IMR-90 (cell line): ENCODE results near the gene GNG5. TPM values are rescaled to one million over a fixed set of nuclear protein-coding genes. Genes with fewer than 3 reads are reported as not detected.

Source experiments
- ATAC-seq: fragments of 200-7000 bp; cut with Tn5 transposase; 2 replicates; pipeline ENCODE4 v1.9.1; 2020; ENCODE audit warnings: low read depth, mild to moderate bottlenecking, moderate library complexity
- BruUV-seq: library from RNA; stranded (reverse); fragments of 400-500 nt; replicated peaks from 2 replicates; lab custom pipeline; 2021; lab: Mats Ljungman, UMichigan
- CTCF ChIA-PET: fragments of 300-600 bp; formaldehyde crosslinking; extraction: SDS; loops from one replicate; lab custom pipeline; 2021; ENCODE audit warnings: antibody characterized with exemption; lab: Yijun Ruan, JAX
- POLR2A ChIA-PET: fragments of 300-600 bp; sonication (Branson Sonifier 250); formaldehyde crosslinking; loops from one replicate; lab custom pipeline; 2022; ENCODE audit warnings: antibody characterized with exemption; ENCODE audit not compliant: unreplicated experiment; lab: Charles Lee
- DNase-seq: peaks from one replicate; pipeline ENCODE4 v3.0.0; 2013
- H2AFZ ChIP-seq: replicated peaks from 2 replicates; pipeline ENCODE3; 2013; ENCODE audit warnings: low read length, mild to moderate bottlenecking; ENCODE audit not compliant: poor library complexity
- H2AK5ac ChIP-seq: 2 replicates; pipeline ENCODE4 v1.6.1; 2013; ENCODE audit warnings: low read depth, low read length, inconsistent platforms
- H2AK9ac ChIP-seq: replicated peaks from 2 replicates; pipeline ENCODE3; 2013; ENCODE audit warnings: mild to moderate bottlenecking, low read depth, low read length, moderate library complexity; ENCODE audit not compliant: poor library complexity
- H2BK120ac ChIP-seq: 2 replicates; pipeline ENCODE4 v1.6.1; 2013; ENCODE audit warnings: low read depth, low read length, inconsistent platforms
- H2BK15ac ChIP-seq: 3 replicates; pipeline ENCODE4 v1.6.1; 2013; ENCODE audit warnings: low read depth, low read length, inconsistent platforms
- H2BK20ac ChIP-seq: 2 replicates; pipeline ENCODE4 v1.6.1; 2013; ENCODE audit warnings: low read depth, mild to moderate bottlenecking, inconsistent platforms, low read length, moderate library complexity
- H2BK5ac ChIP-seq: 2 replicates; pipeline ENCODE4 v1.6.1; 2013; ENCODE audit warnings: mild to moderate bottlenecking, low read depth, low read length, inconsistent platforms; ENCODE audit not compliant: poor library complexity, severe bottlenecking
- H3K14ac ChIP-seq: replicated peaks from 2 replicates; pipeline ENCODE4 v1.6.1; 2013; ENCODE audit warnings: low read depth, low read length, inconsistent platforms
- H3K18ac ChIP-seq: 2 replicates; pipeline ENCODE4 v1.6.1; 2013; ENCODE audit warnings: low read depth, low read length, control low read depth
- H3K23ac ChIP-seq: 2 replicates; pipeline ENCODE4 v1.6.1; 2013; ENCODE audit warnings: low read depth, low read length, inconsistent platforms
- H3K27ac ChIP-seq: 2 replicates; pipeline ENCODE4 v1.5.1; 2013; ENCODE audit warnings: mild to moderate bottlenecking, control low read depth, low read length; ENCODE audit not compliant: insufficient read depth
- H3K27me3 ChIP-seq: 2 replicates; pipeline ENCODE4 v1.6.1; 2013; ENCODE audit warnings: low read length; ENCODE audit not compliant: control insufficient read depth, insufficient read depth
- H3K36me3 ChIP-seq: 2 replicates; pipeline ENCODE4 v1.6.1; 2013; ENCODE audit warnings: low read length, mixed read lengths; ENCODE audit not compliant: control insufficient read depth, insufficient read depth
- H3K4ac ChIP-seq: 2 replicates; pipeline ENCODE4 v1.6.1; 2013; ENCODE audit warnings: low read depth, low read length, inconsistent platforms
- H3K4me1 ChIP-seq: 2 replicates; pipeline ENCODE4 v1.6.1; 2013; ENCODE audit warnings: low read length, mixed read lengths; ENCODE audit not compliant: control insufficient read depth, insufficient read depth
- H3K4me2 ChIP-seq: 2 replicates; pipeline ENCODE4 v1.6.1; 2013; ENCODE audit warnings: low read depth, mild to moderate bottlenecking, control low read depth, low read length, moderate library complexity
- H3K4me3 ChIP-seq: 2 replicates; pipeline ENCODE4 v1.5.1; 2013; ENCODE audit warnings: low read depth, mild to moderate bottlenecking, control low read depth, low read length, moderate library complexity; ENCODE audit not compliant: insufficient read depth
- H3K56ac ChIP-seq: 2 replicates; pipeline ENCODE4 v1.6.1; 2013; ENCODE audit warnings: low read length, inconsistent platforms; ENCODE audit not compliant: insufficient read depth; ENCODE audit errors: extremely low read depth
- H3K79me1 ChIP-seq, 2 experiments: 2 replicates each; pipeline ENCODE4 v1.6.1; 2013; ENCODE audit warnings: low read length in 2 of 2, inconsistent platforms in 1 of 2, low read depth in 1 of 2
- H3K9ac ChIP-seq: 2 replicates; pipeline ENCODE4 v1.6.1; 2013; ENCODE audit warnings: low read depth, low read length, control low read depth
- H3K9me1 ChIP-seq: 2 replicates; pipeline ENCODE4 v1.6.1; 2013; ENCODE audit warnings: low read length, inconsistent platforms; ENCODE audit not compliant: insufficient read depth
- H3K9me3 ChIP-seq: 2 replicates; pipeline ENCODE4 v1.6.1; 2013; ENCODE audit warnings: low read length; ENCODE audit not compliant: control insufficient read depth, insufficient read depth
- H4K20me1 ChIP-seq: 2 replicates; pipeline ENCODE4 v1.6.1; 2013; ENCODE audit warnings: low read length, inconsistent platforms; ENCODE audit not compliant: insufficient read depth
- H4K5ac ChIP-seq: 2 replicates; pipeline ENCODE4 v1.6.1; 2013; ENCODE audit warnings: mild to moderate bottlenecking, low read depth, low read length, control low read depth
- H4K8ac ChIP-seq, 2 experiments: 2 replicates each; pipeline ENCODE4 v1.6.1; 2013; ENCODE audit warnings: low read depth in 2 of 2, low read length in 2 of 2, control low read depth in 1 of 2, inconsistent platforms in 1 of 2
- H4K91ac ChIP-seq: 2 replicates; pipeline ENCODE4 v1.6.1; 2013; ENCODE audit warnings: low read depth, low read length, inconsistent platforms; ENCODE audit not compliant: insufficient read depth
- BHLHE40 ChIP-seq: fragments of 150-350 bp; IDR thresholded peaks from 2 replicates; pipeline ENCODE4 v1.6.1; 2016; ENCODE audit warnings: mild to moderate bottlenecking, low read depth, low read length
- CEBPB ChIP-seq: IDR thresholded peaks from 2 replicates; pipeline ENCODE4 v1.6.1; 2012; ENCODE audit warnings: low read depth, low read length, improper control_type of control experiment
- WGBS, 2 experiments: methylation state at CpG; one replicate each; pipeline versions ENCODE4 v1.1.5 to v1.1.7; 2013; ENCODE audit warnings: missing lambda C conversion rate in 2 of 2; ENCODE audit not compliant: insufficient read length in 1 of 2; ENCODE audit errors: extremely low coverage in 2 of 2; 5-methylcytosine and 5-hydroxymethylcytosine counted together
- dilution Hi-C: fragments of 300-500 bp; cut with HindIII; formaldehyde crosslinking; loops from one replicate; pipeline ENCODE4 v1.14.3; 2018; ENCODE audit warnings: low sequenced_read_pairs; ENCODE audit not compliant: unreplicated experiment
- in situ Hi-C: fragments of 300-500 bp; cut with MboI; formaldehyde crosslinking; loops from 3 replicates; pipeline ENCODE4 v1.14.3; 2019; ENCODE audit warnings: low sequenced_read_pairs, inconsistent platforms, mixed read lengths
- intact Hi-C: fragments of 100-400 bp; cut with micrococcal nuclease; formaldehyde crosslinking; loops from 2 replicates; pipeline ENCODE4 v1.10.0; 2022
- polyA plus RNA-seq, 3 experiments: library from polyadenylated mRNA; depleted of rRNA; stranded (reverse); fragments of >200 nt; gene quantifications; 2 replicates each; pipeline ENCODE4 v1.2.3, GENCODE V29; 2012; ENCODE audit warnings: low replicate concordance in 1 of 3
- total RNA-seq: library from RNA; depleted of rRNA; stranded (reverse); fragments of >200 nt; gene quantifications from 2 replicates; pipeline ENCODE4 v1.2.3, GENCODE V29; 2012

The GNG5 gene
- total and polyA plus RNA-seq, 2 of the 4 experiments (the other 2 are of a cell fraction) = 36.4 to 128 TPM

- peak; percentile 38; the same call in 1 of the 2 replicates for TF ChIP-seq CEBPB
- TF ChIP-seq BHLHE40 = no peak
Measured at GRCh38 chr1:84492726-84493125, 13.7 kb downstream of the GNG5 start.

More at GRCh38 chr1:84492726-84493125, 13.7 kb downstream of the GNG5 start:
- Histone ChIP-seq H4K20me1 (no peaks in the 10 kb centered on the region), H2AK9ac (no peak overlapping the region), H3K36me3 (peaks cover 25% of the 10 kb centered on the region), H3K14ac (no peak overlapping the region), H2AFZ (no peak overlapping the region), H4K91ac (no peak overlapping the region), H2AK5ac (no peak overlapping the region), H2BK120ac (no peak overlapping the region), H2BK15ac (no peak overlapping the region), H3K9me1 (peaks cover 3% of the 10 kb centered on the region; the same call in 1 of the 2 replicates), H3K4me3 (no peak overlapping the region), H3K56ac (no peak overlapping the region), H3K4ac (no peak overlapping the region), H3K18ac (no peak overlapping the region), H3K9me3 (no peaks in the 10 kb centered on the region), H3K79me1 (peaks cover 13 to 22% of the 10 kb centered on the region in 2 experiments), H2BK5ac (no peak overlapping the region), H4K8ac (no peak overlapping the region), H3K9ac (no peak overlapping the region), H3K23ac (no peak overlapping the region), H3K27ac (no peak overlapping the region), H4K5ac (no peak overlapping the region), H3K4me1 (peaks cover 3% of the 10 kb centered on the region), H2BK20ac (no peak overlapping the region), H3K27me3 (no peaks in the 10 kb centered on the region), H3K4me2 (0 out of 2 replicates have a peak overlapping the region, but pooled peaks have one; percentile 33)
- POLR2A ChIA-PET = no interaction called here
- WGBS, 2 experiments = no CpG with 5 or more reads among the region's 1 CpG
- in situ Hi-C loops = no loop called here
- intact Hi-C loops = no loop called here
- DNase-seq (no peak), ATAC-seq (no peak)
- BruUV-seq = no TSS peak
- dilution Hi-C loops = no loop called here
- CTCF ChIA-PET = no interaction called here
